Activated T-helper 17 cell treated with anti-CD3 and anti-CD28 coated beads, Interleukin-2, amount 50 U/mL, for 72 hours (primary cell): ENCODE measurements around the gene CXCL1. TPM values are rescaled to one million over a fixed set of nuclear protein-coding genes. Genes with fewer than 3 reads are reported as not detected.

Source experiments
- ATAC-seq: fragments of 150-1000 bp; cut with Tn5 transposase; replicated peaks from 2 replicates; pipeline ENCODE4 v1.10.0; 2021; ENCODE audit warnings: mild to moderate bottlenecking, moderate library complexity
- H3K27ac Mint-ChIP-seq: one replicate; pipeline ENCODE4 v1.8.0; 2022; ENCODE audit warnings: mixed read lengths
- H3K27me3 Mint-ChIP-seq: one replicate; pipeline ENCODE4 v1.8.0; 2022; ENCODE audit warnings: mixed read lengths
- H3K36me3 Mint-ChIP-seq: one replicate; pipeline ENCODE4 v1.8.0; 2022; ENCODE audit warnings: low read depth, mild to moderate bottlenecking, mixed read lengths
- H3K4me1 Mint-ChIP-seq: one replicate; pipeline ENCODE4 v1.8.0; 2022; ENCODE audit warnings: mixed read lengths
- H3K4me3 Mint-ChIP-seq: one replicate; pipeline ENCODE4 v1.8.0; 2022; ENCODE audit warnings: mild to moderate bottlenecking, mixed read lengths
- H3K9me3 Mint-ChIP-seq: one replicate; pipeline ENCODE4 v1.8.0; 2022; ENCODE audit warnings: mixed read lengths
- total RNA-seq, 2 donors: library from RNA; stranded (reverse); gene quantifications; one replicate each; pipeline ENCODE4 v1.2.3, GENCODE V29; 2022

The CXCL1 gene
- total RNA-seq, 2 donors from 2014 or later, result not detected

GRCh38 chr4:73860917-73861316, 8.3 kb upstream of the CXCL1 start:
- no peak for ATAC-seq

GRCh38 chr4:73862322-73862721, 6.9 kb upstream of the CXCL1 start:
- Mint-ChIP-seq H3K9me3 (no peaks in the 10 kb centered on the region), H3K36me3 (no peaks in the 10 kb centered on the region), H3K27me3 (no peaks in the 10 kb centered on the region), H3K4me1 (no peaks in the 10 kb centered on the region), H3K27ac (no peak overlapping the region), H3K4me3 (no peak overlapping the region)
- no peak for ATAC-seq

More at GRCh38 chr4:73860917-73861316, 8.3 kb upstream of the CXCL1 start:
- Mint-ChIP-seq H3K36me3 (no peaks in the 10 kb centered on the region), H3K27ac (no peak overlapping the region), H3K4me3 (no peak overlapping the region), H3K9me3 (no peaks in the 10 kb centered on the region), H3K4me1 (no peaks in the 10 kb centered on the region), H3K27me3 (no peaks in the 10 kb centered on the region)

- Mint-ChIP-seq H3K9me3 (no peaks in the 10 kb centered on the region), H3K36me3 (no peaks in the 10 kb centered on the region), H3K4me1 (no peaks in the 10 kb centered on the region), H3K4me3 (no peak overlapping the region), H3K27ac (no peak overlapping the region), H3K27me3 (peaks cover 5% of the 10 kb centered on the region)
- no peak for ATAC-seq
These were observed 4.8 kb upstream of the CXCL1 start for GRCh38 chr4:73864365-73864764.

GRCh38 chr4:73864961-73865360, 4.2 kb upstream of the CXCL1 start:
- Mint-ChIP-seq H3K4me1 (no peaks in the 10 kb centered on the region), H3K4me3 (no peak overlapping the region), H3K27ac (no peak overlapping the region), H3K36me3 (no peaks in the 10 kb centered on the region), H3K9me3 (no peaks in the 10 kb centered on the region), H3K27me3 (peaks cover 10% of the 10 kb centered on the region)
- ATAC-seq, result no peak

- ATAC-seq, result no peak
- peaks cover 10% of the 10 kb centered on the region for H3K27me3 Mint-ChIP-seq
- H3K4me3 Mint-ChIP-seq, result no peak overlapping the region
- no peaks in the 10 kb centered on the region for H3K9me3 Mint-ChIP-seq
- no peaks in the 10 kb centered on the region for H3K36me3 Mint-ChIP-seq
- no peaks in the 10 kb centered on the region for H3K4me1 Mint-ChIP-seq
- no peak overlapping the region for H3K27ac Mint-ChIP-seq
These were observed 3.6 kb upstream of the CXCL1 start for GRCh38 chr4:73865431-73866096.

- no peaks in the 10 kb centered on the region for H3K36me3 Mint-ChIP-seq
- H3K27ac Mint-ChIP-seq, result no peak overlapping the region
- no peak for ATAC-seq
- H3K4me3 Mint-ChIP-seq, result no peak overlapping the region
- peaks cover 10% of the 10 kb centered on the region for H3K27me3 Mint-ChIP-seq
- no peaks in the 10 kb centered on the region for H3K9me3 Mint-ChIP-seq
- no peaks in the 10 kb centered on the region for H3K4me1 Mint-ChIP-seq
These were observed 2.9 kb upstream of the CXCL1 start for GRCh38 chr4:73866246-73866645.

- Mint-ChIP-seq H3K36me3 (no peaks in the 10 kb centered on the region), H3K4me3 (no peak overlapping the region), H3K27ac (no peak overlapping the region), H3K27me3 (peaks cover 10% of the 10 kb centered on the region), H3K9me3 (no peaks in the 10 kb centered on the region), H3K4me1 (no peaks in the 10 kb centered on the region)
- no peak for ATAC-seq
These were observed 1.4 kb upstream of the CXCL1 start for GRCh38 chr4:73867783-73868182.

- Mint-ChIP-seq H3K9me3 (no peaks in the 10 kb centered on the region), H3K27me3 (peaks cover 10% of the 10 kb centered on the region), H3K4me3 (no peak overlapping the region), H3K36me3 (no peaks in the 10 kb centered on the region), H3K27ac (no peak overlapping the region), H3K4me1 (no peaks in the 10 kb centered on the region)
- ATAC-seq, result no peak
These were observed 725 bp upstream of the CXCL1 start for GRCh38 chr4:73868206-73869129.

GRCh38 chr4:73870260-73870659, 1.1 kb downstream of the CXCL1 start:
- Mint-ChIP-seq H3K36me3 (no peaks in the 10 kb centered on the region), H3K9me3 (peaks cover 4% of the 10 kb centered on the region), H3K4me1 (no peaks in the 10 kb centered on the region), H3K27me3 (peaks cover 10% of the 10 kb centered on the region), H3K27ac (no peak overlapping the region), H3K4me3 (no peak overlapping the region)
- no peak for ATAC-seq

- H3K27ac Mint-ChIP-seq, result no peak overlapping the region
- no peak for ATAC-seq
- no peak overlapping the region for H3K4me3 Mint-ChIP-seq
- H3K27me3 Mint-ChIP-seq, result peaks cover 10% of the 10 kb centered on the region
- H3K36me3 Mint-ChIP-seq, result no peaks in the 10 kb centered on the region
- H3K9me3 Mint-ChIP-seq, result peaks cover 4% of the 10 kb centered on the region
- H3K4me1 Mint-ChIP-seq, result no peaks in the 10 kb centered on the region
These were observed 1.6 kb downstream of the CXCL1 start for GRCh38 chr4:73870768-73871167.

- ATAC-seq, result no peak
- Mint-ChIP-seq H3K4me3 (no peak overlapping the region), H3K9me3 (peaks cover 4% of the 10 kb centered on the region), H3K27ac (no peak overlapping the region), H3K36me3 (no peaks in the 10 kb centered on the region), H3K4me1 (no peaks in the 10 kb centered on the region), H3K27me3 (peaks cover 10% of the 10 kb centered on the region)
These were observed 2.5 kb downstream of the CXCL1 start for GRCh38 chr4:73871511-73872310.

GRCh38 chr4:73872316-73873108, 3.3 kb downstream of the CXCL1 start:
- H3K27ac Mint-ChIP-seq, result no peak overlapping the region
- H3K4me3 Mint-ChIP-seq, result no peak overlapping the region
- no peaks in the 10 kb centered on the region for H3K36me3 Mint-ChIP-seq
- H3K9me3 Mint-ChIP-seq, result peaks cover 4% of the 10 kb centered on the region
- ATAC-seq, result no peak
- peaks cover 10% of the 10 kb centered on the region for H3K27me3 Mint-ChIP-seq
- no peaks in the 10 kb centered on the region for H3K4me1 Mint-ChIP-seq

GRCh38 chr4:73874386-73874785, 5.2 kb downstream of the CXCL1 start:
- Mint-ChIP-seq H3K27me3 (peaks cover 5% of the 10 kb centered on the region), H3K36me3 (no peaks in the 10 kb centered on the region), H3K4me1 (no peaks in the 10 kb centered on the region), H3K4me3 (no peak overlapping the region), H3K9me3 (peaks cover 4% of the 10 kb centered on the region), H3K27ac (no peak overlapping the region)
- ATAC-seq, result no peak

- no peaks in the 10 kb centered on the region for H3K4me1 Mint-ChIP-seq
- H3K27ac Mint-ChIP-seq, result no peak overlapping the region
- no peaks in the 10 kb centered on the region for H3K27me3 Mint-ChIP-seq
- no peak for ATAC-seq
- no peak overlapping the region for H3K4me3 Mint-ChIP-seq
- peaks cover 4% of the 10 kb centered on the region for H3K9me3 Mint-ChIP-seq
- H3K36me3 Mint-ChIP-seq, result no peaks in the 10 kb centered on the region
These were observed 6.2 kb downstream of the CXCL1 start for GRCh38 chr4:73875401-73875800.
